Left ventricle myocardium superior (tissue), 1 donor: ENCODE results near the gene CCDC54. TPM values are rescaled to one million over a fixed set of nuclear protein-coding genes. Genes with fewer than 3 reads are reported as not detected.

Experiments
- ATAC-seq: fragments of 200-7000 bp; cut with Tn5 transposase; one replicate; pipeline ENCODE4 v1.9.1; 2020; ENCODE audit warnings: mild to moderate bottlenecking, moderate library complexity
- DNase-seq: peaks from one replicate; pipeline ENCODE4 v3.0.0-alpha.2; 2020
- intact Hi-C: fragments of 100-400 bp; cut with micrococcal nuclease; formaldehyde crosslinking; loops from one replicate; pipeline ENCODE4 v1.11.0; 2022
- total RNA-seq: library from RNA; stranded (reverse); fragmentation: NEBNext Ultra II Directional; extraction: Animal tissue kit (Norgen Biotek cat#: 25700); gene quantifications from one replicate; pipeline ENCODE4 v1.2.1, GENCODE V29; 2021
- donor health status: DM: no; HTN: yes; CAD: no; lungs with severe emphysema.

The CCDC54 gene
- total RNA-seq, 1 donor from 2014 or later = not detected

- intact Hi-C loops = no loop called here
- DNase-seq (no peak), ATAC-seq (no peak)
These were observed 7.7 kb downstream of the CCDC54 start for GRCh38 chr3:107384907-107385306.

DNA sequence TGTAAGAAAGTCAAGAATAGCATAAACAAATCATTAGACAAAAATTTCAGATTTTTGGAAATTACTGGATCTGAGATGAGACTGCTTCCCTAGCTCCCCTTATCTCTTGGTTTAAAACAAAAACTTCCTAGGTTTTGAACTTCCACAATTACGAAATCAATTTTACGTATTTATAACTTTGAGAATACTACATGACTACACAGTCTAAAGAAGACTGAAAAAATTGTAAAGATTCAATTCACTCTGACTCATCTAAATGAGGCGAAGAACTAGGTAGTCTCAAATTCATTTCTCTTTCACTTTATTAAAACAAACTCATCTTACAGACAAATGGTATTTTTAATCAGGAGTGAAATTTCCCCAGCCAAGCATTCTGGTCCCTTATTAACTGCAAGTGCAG, 10.3 kb downstream of the CCDC54 start:
- DNase-seq (no peak), ATAC-seq (no peak)
- intact Hi-C loops = no loop called here

- no peak for DNase-seq
- no peak for ATAC-seq
- intact Hi-C loops = no loop called here
These were observed 15.4 kb downstream of the CCDC54 start for GRCh38 chr3:107392549-107393165.

DNA sequence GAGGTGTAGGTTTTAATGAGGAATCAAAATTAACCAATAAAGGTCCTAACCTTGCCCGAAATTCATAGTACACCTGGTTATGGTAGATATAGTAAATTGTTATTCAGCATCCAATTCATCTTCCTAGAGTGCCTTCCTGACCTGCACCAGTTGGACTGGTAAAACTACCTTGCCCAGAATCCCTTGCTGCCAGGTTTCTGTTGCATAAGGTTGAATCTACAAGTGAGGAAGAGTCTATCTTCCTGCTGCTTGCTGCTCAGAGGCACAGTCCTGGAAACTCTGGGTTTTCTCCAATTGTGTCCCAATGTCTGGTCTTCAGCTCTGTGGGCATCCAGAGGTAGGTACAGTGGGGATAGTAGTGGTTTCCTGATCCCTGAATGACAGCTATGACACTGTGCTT, 17.3 kb downstream of the CCDC54 start:
- intact Hi-C loops = no loop called here
- DNase-seq (no peak), ATAC-seq (no peak)

- intact Hi-C loops = no loop called here
- ATAC-seq = no peak
These were observed 17.8 kb downstream of the CCDC54 start for GRCh38 chr3:107395066-107395465.

DNA sequence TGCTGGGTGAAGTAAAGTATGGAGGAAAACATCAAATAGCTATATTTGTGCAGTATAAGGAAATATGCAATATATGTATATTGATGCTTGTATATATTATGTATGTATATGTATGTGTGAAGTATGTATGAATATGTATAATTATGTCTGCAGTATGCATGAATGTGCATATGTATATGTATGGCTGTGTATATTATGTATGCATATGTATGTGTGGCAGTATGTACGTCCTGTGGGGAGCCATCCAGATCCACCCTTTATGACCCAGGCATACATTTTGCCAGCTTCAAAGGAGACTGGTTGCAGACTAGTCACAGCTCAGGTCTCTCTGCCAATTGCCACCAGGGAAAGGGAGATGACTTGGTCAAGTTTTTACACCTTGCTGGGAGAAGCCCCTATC, 24.1 kb downstream of the CCDC54 start:
- DNase-seq = no peak
- intact Hi-C loops = no loop called here
- ATAC-seq = no peak

More at GRCh38 chr3:107395066-107395465, 17.8 kb downstream of the CCDC54 start:
- no peak for DNase-seq

- DNase-seq (no peak), ATAC-seq (no peak)
- intact Hi-C loops = no loop called here
These were observed 25.0 kb downstream of the CCDC54 start for GRCh38 chr3:107402214-107402613.

DNA sequence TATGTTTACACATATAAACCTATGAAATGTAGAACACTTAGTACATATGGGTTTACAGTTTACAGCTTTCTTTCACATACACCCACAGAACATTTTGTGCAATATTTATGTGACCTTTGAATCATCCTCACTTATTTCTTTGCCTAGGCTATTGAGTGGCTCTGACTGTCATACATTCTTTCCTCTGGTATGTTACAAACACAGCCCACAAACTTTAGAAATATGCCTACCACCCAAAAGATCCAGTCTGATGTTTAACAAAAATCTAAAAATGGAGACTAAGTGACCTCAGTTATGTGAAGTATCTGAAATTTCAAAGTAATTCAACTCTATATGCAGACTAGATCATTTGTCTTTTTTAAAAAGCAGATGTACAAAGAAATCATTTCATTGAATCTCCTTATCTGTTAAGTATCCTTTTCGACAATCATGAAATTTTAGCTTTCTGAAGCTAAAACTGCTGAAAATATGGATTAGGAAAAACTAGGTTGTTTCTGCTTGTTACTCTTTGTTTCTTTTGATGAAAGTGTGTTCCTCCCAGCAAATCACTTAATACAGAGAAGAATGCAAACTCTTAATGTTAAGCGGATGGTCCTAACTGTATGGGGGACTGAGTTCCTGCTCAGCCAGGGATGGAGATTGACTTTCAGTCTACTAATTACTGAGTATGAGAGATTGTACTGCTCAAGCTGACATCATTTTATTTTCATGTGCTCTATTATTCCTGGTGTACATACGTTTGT, 27.7 kb downstream of the CCDC54 start:
- no peak for DNase-seq
- intact Hi-C loops = no loop called here
- ATAC-seq = no peak

DNA sequence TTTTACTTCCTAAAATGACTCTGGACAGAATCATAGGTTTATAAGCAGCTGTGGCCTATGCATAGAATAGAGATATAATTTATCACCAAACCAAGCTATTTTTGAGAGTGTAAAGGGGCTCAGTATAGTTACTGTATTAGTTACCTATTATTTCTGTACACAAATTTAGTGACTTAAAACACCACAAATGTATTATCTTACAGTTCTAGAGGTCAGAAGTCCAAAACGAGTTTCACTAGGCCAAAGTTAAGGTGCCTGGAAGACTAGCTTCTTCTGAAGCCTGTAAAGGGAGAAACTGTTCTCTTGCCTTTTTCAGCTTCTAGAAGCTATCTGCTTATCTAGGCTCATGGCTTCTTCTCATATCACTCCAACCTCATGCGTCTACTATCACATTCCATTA, 30.1 kb downstream of the CCDC54 start:
- no peak for DNase-seq

DNA sequence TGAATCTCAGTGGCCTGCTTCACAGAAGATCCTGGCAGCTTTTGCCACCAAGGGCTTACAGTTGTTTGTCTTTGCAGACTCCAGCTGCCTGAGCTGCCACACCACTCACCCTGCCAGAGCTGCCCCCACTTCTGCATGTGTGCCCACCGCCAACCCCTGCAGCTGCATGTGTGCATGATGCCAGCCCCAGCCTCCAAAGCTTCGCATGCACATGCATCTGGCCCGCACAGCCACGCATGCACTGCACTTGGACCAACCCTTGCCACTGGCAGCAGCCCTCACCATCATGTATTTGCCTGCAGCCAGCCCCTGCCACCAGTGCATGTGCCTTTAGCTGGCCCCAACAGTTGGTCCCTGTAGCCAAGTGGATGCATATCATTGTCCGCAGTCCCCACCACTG, 31.3 kb downstream of the CCDC54 start:
- intact Hi-C loops = no loop called here
- ATAC-seq (no peak), DNase-seq (peak; percentile 24)

More for the DNA sequence above, 30.1 kb downstream of the CCDC54 start:
- no peak for ATAC-seq
- intact Hi-C loops = no loop called here

DNA sequence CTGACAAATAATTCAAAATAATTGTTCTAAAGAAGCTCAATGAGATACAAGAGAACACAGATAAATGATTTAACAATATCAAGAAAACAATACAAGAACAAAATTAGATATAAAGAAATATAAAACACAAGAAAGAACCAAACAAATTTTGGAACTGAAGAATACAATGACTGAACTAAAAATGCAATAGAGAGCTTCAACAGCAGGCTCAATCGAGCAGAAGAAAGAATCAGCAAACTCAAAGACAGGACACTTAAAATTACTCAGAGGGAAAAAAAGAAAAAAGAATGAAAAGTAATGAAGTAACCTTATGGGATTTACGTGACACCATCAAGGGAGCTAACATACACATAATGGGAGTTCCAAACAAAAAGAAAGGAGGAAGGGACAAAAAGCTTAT, 32.1 kb downstream of the CCDC54 start:
- ATAC-seq (no peak), DNase-seq (no peak)
- intact Hi-C loops = no loop called here

DNA sequence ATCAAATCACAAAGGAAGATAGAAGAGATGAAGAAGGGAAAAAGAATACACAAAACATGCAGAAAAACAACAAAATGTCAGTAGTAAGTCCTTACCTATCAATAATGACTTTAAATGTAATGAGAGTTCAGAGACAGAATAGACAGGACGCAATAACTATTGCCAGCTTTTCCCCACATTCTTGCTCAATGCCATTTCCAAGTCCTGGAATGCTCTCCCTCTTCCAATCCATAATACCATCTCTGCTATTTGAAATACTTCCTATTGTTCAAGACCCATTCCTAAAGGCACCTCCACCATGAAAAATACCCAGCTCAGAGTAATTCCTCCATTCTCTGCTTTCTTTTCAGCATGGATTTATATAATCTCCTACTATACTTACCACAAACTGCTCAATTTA, 33.4 kb downstream of the CCDC54 start:
- DNase-seq = no peak
- ATAC-seq = no peak
- intact Hi-C loops = no loop called here

GRCh38 chr3:107411056-107411455, 33.8 kb downstream of the CCDC54 start:
- ATAC-seq (peak; percentile 34), DNase-seq (no peak)
- intact Hi-C loops = no loop called here

- intact Hi-C loops = no loop called here
- DNase-seq (no peak), ATAC-seq (peak; percentile 61)
These were observed 34.5 kb downstream of the CCDC54 start for GRCh38 chr3:107411779-107412178.

GRCh38 chr3:107412376-107412775, 35.1 kb downstream of the CCDC54 start:
- intact Hi-C loops = no loop called here
- DNase-seq (no peak), ATAC-seq (no peak)

DNA sequence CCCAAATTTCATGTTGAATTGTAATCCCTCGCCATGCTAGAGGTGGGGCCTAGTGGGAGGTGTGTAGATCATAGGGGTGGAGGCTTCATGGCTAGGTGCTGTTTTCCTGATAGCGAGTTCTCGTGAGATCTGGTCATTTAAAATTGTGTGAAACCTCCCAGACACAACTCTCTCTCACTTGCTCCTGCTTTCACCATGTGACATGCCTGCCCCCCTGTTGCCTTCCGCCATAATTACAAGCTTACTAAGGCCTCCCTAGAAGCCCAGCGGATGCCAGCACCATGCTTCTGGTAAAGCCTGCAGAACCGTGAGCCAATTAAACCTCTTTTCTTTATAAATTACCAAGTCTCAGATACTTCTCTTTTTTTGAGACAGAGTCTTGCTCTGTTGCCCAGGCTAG, 36.0 kb downstream of the CCDC54 start:
- ATAC-seq = no peak
- no peak for DNase-seq
- intact Hi-C loops = no loop called here

- ATAC-seq (no peak), DNase-seq (no peak)
- intact Hi-C loops = no loop called here
These were observed 37.2 kb downstream of the CCDC54 start for GRCh38 chr3:107414325-107414964.

GRCh38 chr3:107416138-107416537, 38.9 kb downstream of the CCDC54 start:
- ATAC-seq = no peak
- no peak for DNase-seq
- intact Hi-C loops = no loop called here

DNA sequence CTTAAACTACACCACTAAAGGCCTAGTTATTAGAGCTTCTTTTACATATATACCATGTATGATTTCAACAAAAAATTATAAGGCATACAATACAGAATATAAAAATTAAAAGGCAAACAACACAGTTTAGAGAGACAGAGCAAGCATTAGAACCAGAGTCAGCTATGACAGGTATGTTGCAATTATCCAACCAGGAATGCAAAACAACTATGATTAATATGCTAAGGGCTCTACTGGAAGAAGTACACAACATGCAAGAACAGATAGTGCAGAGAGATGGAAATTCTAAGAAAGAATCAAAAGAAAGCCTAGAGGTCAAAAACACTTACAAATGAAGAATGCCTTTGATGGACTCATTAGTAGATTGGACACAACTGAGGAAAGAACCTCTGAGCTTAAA, 39.6 kb downstream of the CCDC54 start:
- ATAC-seq = no peak
- intact Hi-C loops = no loop called here
- DNase-seq = no peak

DNA sequence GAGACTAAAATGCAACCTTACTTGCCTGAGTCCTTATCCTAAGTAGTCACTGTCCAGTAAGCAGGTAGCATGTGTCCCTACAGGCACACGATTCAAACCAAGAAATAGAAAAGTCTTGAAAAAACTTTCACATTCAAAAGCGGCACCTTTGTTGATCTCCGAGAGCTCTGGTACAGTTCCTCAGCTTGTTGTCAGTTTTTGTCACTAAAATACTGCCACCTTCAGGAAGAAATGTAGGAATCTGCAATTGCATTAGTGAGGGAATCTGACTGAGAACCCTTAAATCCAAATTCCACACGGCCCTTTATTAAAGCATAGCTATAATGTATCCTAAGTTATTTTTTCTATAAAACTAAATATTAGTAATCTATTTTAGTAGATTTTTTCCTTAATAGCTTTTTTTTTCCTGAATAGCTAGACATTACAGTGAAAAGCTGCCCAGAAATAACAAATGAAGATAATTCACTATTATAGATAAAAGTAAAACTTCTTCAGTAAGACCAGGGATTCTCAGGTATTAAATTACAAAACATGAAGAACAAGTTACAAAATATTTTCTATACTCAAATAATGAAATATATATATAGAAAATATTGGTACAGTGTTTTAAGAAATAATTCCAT, 44.0 kb downstream of the CCDC54 start:
- ATAC-seq = peak; percentile 81
- intact Hi-C loops = loop anchor here (10.0 kb wide), 3 partner anchors 104 to 186 kb away; partner anchors contain the start of gene BBX
- DNase-seq = no peak
